Measurements from ENCODE around the gene NDUFAF3. TPM values are rescaled to one million over a fixed set of nuclear protein-coding genes. Genes with fewer than 3 reads are reported as not detected.

Gene NDUFAF3
- total and polyA plus RNA-seq, 4 donors, result 28.6 to 107 (median 72.0) TPM

- peak within 1 kb of the TSS in 1 of 2 donors; percentile 58 for H3K9ac ChIP-seq (ENCODE audit: low read depth in 1 of 2, low read length in 2 of 2)
- H3K4me3 ChIP-seq (ENCODE audit: low read depth in 1 of 3, low read length in 3 of 3), result peak within 1 kb of the TSS; percentile 62 to 93 (median 87)
- H3K4me1 ChIP-seq (ENCODE audit: control insufficient read depth in 4 of 4, insufficient read depth in 4 of 4, low read length in 3 of 4), result peaks cover 3 to 22% (median 15%) of the 10 kb centered on the region in 4 donors
- peak within 1 kb of the TSS; percentile 70 to 79 for H3K27ac ChIP-seq (ENCODE audit: low read depth in 1 of 2, low read length in 2 of 2)
- TF ChIP-seq, protein P1, sequence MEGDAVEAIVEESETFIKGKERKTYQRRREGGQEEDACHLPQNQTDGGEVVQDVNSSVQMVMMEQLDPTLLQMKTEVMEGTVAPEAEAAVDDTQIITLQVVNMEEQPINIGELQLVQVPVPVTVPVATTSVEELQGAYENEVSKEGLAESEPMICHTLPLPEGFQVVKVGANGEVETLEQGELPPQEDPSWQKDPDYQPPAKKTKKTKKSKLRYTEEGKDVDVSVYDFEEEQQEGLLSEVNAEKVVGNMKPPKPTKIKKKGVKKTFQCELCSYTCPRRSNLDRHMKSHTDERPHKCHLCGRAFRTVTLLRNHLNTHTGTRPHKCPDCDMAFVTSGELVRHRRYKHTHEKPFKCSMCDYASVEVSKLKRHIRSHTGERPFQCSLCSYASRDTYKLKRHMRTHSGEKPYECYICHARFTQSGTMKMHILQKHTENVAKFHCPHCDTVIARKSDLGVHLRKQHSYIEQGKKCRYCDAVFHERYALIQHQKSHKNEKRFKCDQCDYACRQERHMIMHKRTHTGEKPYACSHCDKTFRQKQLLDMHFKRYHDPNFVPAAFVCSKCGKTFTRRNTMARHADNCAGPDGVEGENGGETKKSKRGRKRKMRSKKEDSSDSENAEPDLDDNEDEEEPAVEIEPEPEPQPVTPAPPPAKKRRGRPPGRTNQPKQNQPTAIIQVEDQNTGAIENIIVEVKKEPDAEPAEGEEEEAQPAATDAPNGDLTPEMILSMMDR (IDR thresholded peaks at IDR 0.05; ENCODE audit: low read depth, low read length, missing input control), result no peak
- no peak for TF ChIP-seq GABPA (IDR thresholded peaks at IDR 0.05 in 1 of 2, conservative IDR thresholded peaks at IDR 0.05 in 1 of 2)
- TF ChIP-seq REST (IDR thresholded peaks at IDR 0.05), result no peak
- no peak for TF ChIP-seq HNF4G (IDR thresholded peaks at IDR 0.05)
- no peak for TF ChIP-seq SP1 (IDR thresholded peaks at IDR 0.05)
- no peak for TF ChIP-seq HNF4A (conservative IDR thresholded peaks at IDR 0.05)
- no peak for TF ChIP-seq ZBTB33 (IDR thresholded peaks at IDR 0.05)
- peak in 1 of 2 donors; percentile 41 for TF ChIP-seq RAD21 (IDR thresholded peaks at IDR 0.05)
- no peak for TF ChIP-seq FOXA1 (IDR thresholded peaks at IDR 0.05)
- TF ChIP-seq JUND (IDR thresholded peaks at IDR 0.05), result peak; percentile 60 to 72
- no peak for TF ChIP-seq FOXA2 (IDR thresholded peaks at IDR 0.05)
- no peak for TF ChIP-seq MAX (IDR thresholded peaks at IDR 0.05)
- peak; percentile 35 for TF ChIP-seq YY1 (IDR thresholded peaks at IDR 0.05)
- no peak for TF ChIP-seq RXRA (IDR thresholded peaks at IDR 0.05)
- TF ChIP-seq ATF3 (IDR thresholded peaks at IDR 0.05), result no peak
- peak in 1 of 2 donors; percentile 46 for TF ChIP-seq EGR1 (IDR thresholded peaks at IDR 0.05; ENCODE audit: low read depth in 2 of 2)
- no peak for TF ChIP-seq TAF1 (conservative IDR thresholded peaks at IDR 0.05)
- peak; percentile 30 for TF ChIP-seq NR2F2 (IDR thresholded peaks at IDR 0.05)
- WGBS, result under 1% methylated on average over 91 of the region's 91 CpGs
- H3K27me3 ChIP-seq (ENCODE audit: control insufficient read depth in 4 of 4, insufficient read depth in 4 of 4, low read length in 3 of 4), result no peaks in the 10 kb centered on the region
- H3K36me3 ChIP-seq (ENCODE audit: control insufficient read depth in 4 of 4, insufficient read depth in 3 of 4, low read depth in 1 of 4, low read length in 3 of 4), result peaks cover 0 to 9% (median 3%) of the 10 kb centered on the region in 4 donors
- peak; percentile 81 for DNase-seq (ENCODE audit: low spot score)
- H3K9me3 ChIP-seq (ENCODE audit: control insufficient read depth in 4 of 4, low read length in 3 of 4), result no peaks in the 10 kb centered on the region
Observed at GRCh38 chr3:48989796-48990635, 31.9 kb upstream of the NDUFAF3 start, which contains the start of gene P4HTM. Gene P4HTM (plus strand): TSS chr3:48990241. CDS start chr3:48990257, 16 bp downstream.
